PC-9 (cell line): ENCODE data around the gene KRT16. TPM values are rescaled to one million over a fixed set of nuclear protein-coding genes. Genes with fewer than 3 reads are reported as not detected.
"Not testable (repeated sequence)": the region's sequence is repeated elsewhere in the genome, so short reads cannot be mapped to it uniquely, and the experiment has no call there.

Experiments
- BruUV-seq: library from RNA; stranded (reverse); fragments of 400-500 nt; replicated peaks from 2 replicates; lab custom pipeline; 2021; lab: Mats Ljungman, UMichigan
- CTCF ChIA-PET: fragments of 300-600 bp; sonication (Branson Sonifier 250); formaldehyde crosslinking; loops from one replicate; lab custom pipeline; 2022; ENCODE audit warnings: antibody characterized with exemption; lab: Charles Lee
- POLR2A ChIA-PET: fragments of 300-600 bp; sonication (Branson Sonifier 250); formaldehyde crosslinking; loops from one replicate; lab custom pipeline; 2022; ENCODE audit warnings: antibody characterized with exemption; ENCODE audit not compliant: unreplicated experiment; lab: Charles Lee
- DNase-seq, 2 experiments: peaks; one replicate each; pipeline versions ENCODE4 v3.0.0 to v3.0.0-alpha.2; 2015 to 2022; ENCODE audit warnings: mixed read lengths in 1 of 2
- H2AFZ ChIP-seq: fragments of 200-600 bp; sonication (generic); 2 replicates; pipeline ENCODE4 v1.8.1; 2017; ENCODE audit warnings: antibody characterized with exemption
- H3F3A ChIP-seq: fragments of 200-600 bp; sonication (generic); 2 replicates; pipeline ENCODE4 v1.8.1; 2017; ENCODE audit warnings: antibody characterized with exemption, mild to moderate bottlenecking, low read depth; ENCODE audit not compliant: insufficient read depth
- H3K27ac ChIP-seq: fragments of 200-600 bp; sonication (generic); 2 replicates; pipeline ENCODE4 v1.6.1; 2016; ENCODE audit warnings: mixed run types
- H3K27me3 ChIP-seq: fragments of 200-600 bp; sonication (generic); 2 replicates; pipeline ENCODE4 v1.6.1; 2016; ENCODE audit warnings: low read depth, mixed run types; ENCODE audit not compliant: insufficient read depth
- H3K36me3 ChIP-seq: fragments of 200-600 bp; sonication (generic); 2 replicates; pipeline ENCODE4 v1.6.1; 2016; ENCODE audit warnings: low read depth, mixed run types
- H3K4me1 ChIP-seq: fragments of 200-600 bp; sonication (generic); replicated peaks from 2 replicates; pipeline ENCODE4 v1.6.1; 2016; ENCODE audit warnings: mixed run types; ENCODE audit not compliant: insufficient read depth
- H3K4me2 ChIP-seq: fragments of 200-600 bp; sonication (generic); 2 replicates; pipeline ENCODE4 v1.6.1; 2017; ENCODE audit warnings: mixed run types
- H3K4me3 ChIP-seq: fragments of 200-600 bp; sonication (generic); 2 replicates; pipeline ENCODE4 v1.6.1; 2016; ENCODE audit warnings: mixed run types
- H3K79me2 ChIP-seq: fragments of 200-600 bp; sonication (generic); 2 replicates; pipeline ENCODE4 v1.6.1; 2017; ENCODE audit warnings: low read depth, mixed run types
- H3K9me2 ChIP-seq: fragments of 200-600 bp; sonication (generic); 2 replicates; pipeline ENCODE4 v1.8.1; 2017; ENCODE audit warnings: mild to moderate bottlenecking; ENCODE audit not compliant: insufficient read depth
- H3K9me3 ChIP-seq: fragments of 200-600 bp; sonication (generic); 2 replicates; pipeline ENCODE4 v1.8.1; 2016; ENCODE audit warnings: low read depth; ENCODE audit not compliant: insufficient read depth
- H4K20me1 ChIP-seq: fragments of 200-600 bp; sonication (generic); 2 replicates; pipeline ENCODE4 v1.8.1; 2017; ENCODE audit not compliant: insufficient read depth
- CTCF ChIP-seq: fragments of 200-600 bp; sonication (generic); conservative IDR thresholded peaks from 2 replicates; pipeline ENCODE4 v1.6.1; 2017; ENCODE audit warnings: mixed run types, antibody characterized with exemption, mild to moderate bottlenecking, moderate library complexity
- EZH2 ChIP-seq: fragments of 200-600 bp; sonication (generic); IDR thresholded peaks from 2 replicates; pipeline ENCODE4 v1.8.0; 2017; ENCODE audit warnings: antibody characterized with exemption, low read depth
- intact Hi-C: fragments of 100-400 bp; cut with micrococcal nuclease; formaldehyde crosslinking; loops from one replicate; pipeline ENCODE4 v1.10.0; 2022; ENCODE audit not compliant: unreplicated experiment
- total RNA-seq: library from RNA; stranded (reverse); gene quantifications from 2 replicates; pipeline ENCODE4 v1.2.3, GENCODE V29; 2021

The KRT16 gene
- total RNA-seq, 1 experiment from 2014 or later, result 41.7 TPM

DNA sequence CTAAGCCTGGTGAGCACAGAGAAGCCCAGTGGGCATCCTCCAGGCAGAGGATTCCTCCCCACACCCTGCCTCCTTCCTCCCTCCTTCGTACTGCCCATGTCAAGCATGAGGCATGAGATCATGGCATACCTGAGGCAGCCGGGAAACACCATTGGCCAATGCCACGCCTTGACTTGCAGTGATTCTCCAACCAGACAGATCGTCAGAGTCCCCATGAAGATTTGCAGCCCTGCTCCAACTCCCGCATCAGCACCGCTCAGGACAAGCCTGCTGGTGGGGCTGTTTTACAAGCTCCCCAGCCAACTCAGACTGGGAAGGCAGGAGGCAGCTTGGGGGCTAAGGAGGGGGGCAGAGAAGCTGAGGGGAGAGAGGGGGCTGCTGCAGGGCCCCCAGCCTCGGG is 2.9 kb upstream of the KRT16 start:
- intact Hi-C loops, result no loop called here
- H3K9me3 ChIP-seq, result no peaks in the 10 kb centered on the region
- no peaks in the 10 kb centered on the region for H3K9me2 ChIP-seq
- no peak overlapping the region for H3K4me3 ChIP-seq
- H3K79me2 ChIP-seq, result no peaks in the 10 kb centered on the region
- peaks cover 38% of the 10 kb centered on the region for H3K4me1 ChIP-seq
- H3K4me2 ChIP-seq, result no peak overlapping the region
- no peak overlapping the region for H2AFZ ChIP-seq
- no peaks in the 10 kb centered on the region for H4K20me1 ChIP-seq
- no peaks in the 10 kb centered on the region for H3K27me3 ChIP-seq
- ChIA-PET POLR2A (interaction anchor here (0.7 kb wide), 1 partner anchor 203 kb away, joined by 4 read pairs; no protein-coding TSS in a partner anchor), CTCF (no interaction called here)
- peaks cover 15% of the 10 kb centered on the region; the same call in 1 of the 2 replicates for H3F3A ChIP-seq
- no peaks in the 10 kb centered on the region for H3K36me3 ChIP-seq
- TF ChIP-seq CTCF (no peak; the same call in 1 of the 2 replicates), EZH2 (no peak)
- peak; percentile 76 to 89 for DNase-seq
- H3K27ac ChIP-seq, result no peak overlapping the region
- BruUV-seq, result no TSS peak

DNA sequence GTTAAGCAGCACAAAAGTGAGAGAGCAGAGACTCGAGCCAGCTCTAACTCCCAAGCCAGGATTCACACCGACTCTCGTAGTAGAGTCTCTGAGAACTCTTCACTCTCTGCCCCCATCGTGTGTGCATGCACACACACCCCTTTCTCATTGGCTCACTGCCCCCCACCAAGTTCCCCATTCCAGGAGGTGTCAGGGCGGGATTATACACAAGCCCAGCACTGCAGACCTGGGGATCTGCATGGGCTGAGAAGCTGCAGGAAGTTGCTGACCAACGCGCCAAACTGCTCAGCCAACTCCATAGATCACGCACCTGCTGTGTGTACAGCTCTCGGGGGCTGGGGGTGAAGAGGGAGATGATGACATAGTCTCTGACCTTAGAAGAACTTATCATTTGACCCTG is 2.2 kb upstream of the KRT16 start:
- H3K4me3 ChIP-seq, DNase-seq, H3K9me2 ChIP-seq, H3K27ac ChIP-seq, H3K36me3 ChIP-seq, BruUV-seq, H4K20me1 ChIP-seq, intact Hi-C loops, POLR2A ChIA-PET, H3K79me2 ChIP-seq, H3K9me3 ChIP-seq, H3K27me3 ChIP-seq, H2AFZ ChIP-seq, CTCF ChIA-PET, H3K4me2 ChIP-seq: not testable (repeated sequence)
- Histone ChIP-seq H3K4me1 (peaks cover 38% of the 10 kb centered on the region), H3F3A (peaks cover 15% of the 10 kb centered on the region; the same call in 1 of the 2 replicates)

GRCh38 chr17:41614098-41614497 is 1.5 kb upstream of the KRT16 start:
- Histone ChIP-seq H3K36me3 (no peaks in the 10 kb centered on the region), H3K27ac (no peak overlapping the region), H3K9me3 (no peaks in the 10 kb centered on the region), H3K4me3 (no peak overlapping the region), H3F3A (peaks cover 15% of the 10 kb centered on the region; the same call in 1 of the 2 replicates), H3K4me2 (no peak overlapping the region), H3K79me2 (no peaks in the 10 kb centered on the region), H3K9me2 (no peaks in the 10 kb centered on the region), H2AFZ (no peak overlapping the region), H4K20me1 (no peaks in the 10 kb centered on the region), H3K4me1 (peaks cover 36% of the 10 kb centered on the region), H3K27me3 (no peaks in the 10 kb centered on the region)
- intact Hi-C loops, result no loop called here
- ChIA-PET CTCF (no interaction called here), POLR2A (interaction anchor here (0.6 kb wide), 1 partner anchor 109 kb away, joined by 7 read pairs; the partner anchor contains the start of gene KRT13)
- TF ChIP-seq EZH2 (no peak), CTCF (no peak)
- no peak for DNase-seq
- no TSS peak for BruUV-seq
